ENCODE data around the gene NUP210.

DNA sequence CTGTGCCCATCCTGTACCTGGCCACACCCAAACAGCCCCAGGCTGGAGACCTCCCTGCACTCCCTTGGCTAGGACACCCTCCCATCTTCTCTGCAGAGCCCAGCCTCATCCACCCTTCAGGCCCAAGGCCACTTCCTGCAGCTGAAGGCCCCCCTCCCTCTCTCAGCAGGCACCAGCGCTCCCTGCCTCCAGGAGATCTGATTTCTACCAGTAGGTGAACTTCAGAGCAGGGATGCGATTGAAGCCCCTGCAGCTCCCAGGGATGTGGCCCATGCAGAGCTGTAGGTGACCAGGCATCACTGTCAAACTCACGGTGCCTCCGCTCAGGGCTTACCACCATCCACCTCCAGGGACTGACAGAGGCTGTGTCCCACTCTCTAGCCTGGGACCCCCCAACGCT lies 96.3 kb downstream of the NUP210 start:
- TF ChIP-seq CTCF (conservative IDR thresholded peaks at IDR 0.05; ENCODE audit: low read depth, low read length), result no peak
- TF ChIP-seq EZH2phosphoT487 (IDR thresholded peaks at IDR 0.05; ENCODE audit: borderline replicate concordance, low read length), result no peak
